Mucosa of descending colon (tissue), 3 donors: ENCODE data around the gene LRP6. TPM values are rescaled to one million over a fixed set of nuclear protein-coding genes. Genes with fewer than 3 reads are reported as not detected.

Source experiments
- ATAC-seq: fragments of 200-7000 bp; cut with Tn5 transposase; one replicate; pipeline ENCODE4 v1.9.1; 2020; ENCODE audit warnings: mild to moderate bottlenecking, moderate library complexity
- DNase-seq, 3 donors: peaks; one replicate each; pipeline ENCODE4 v3.0.0-alpha.2; 2020
- H3K36me3 ChIP-seq: fragments of 200-600 bp; one replicate; pipeline ENCODE4 v1.8.0; 2021; ENCODE audit warnings: low read depth, mild to moderate bottlenecking
- H3K4me1 ChIP-seq: fragments of 200-600 bp; one replicate; pipeline ENCODE4 v1.8.0; 2021; ENCODE audit warnings: low read depth, mild to moderate bottlenecking
- H3K4me3 ChIP-seq: fragments of 200-600 bp; one replicate; pipeline ENCODE4 v1.8.0; 2021; ENCODE audit warnings: mild to moderate bottlenecking
- H3K9me3 ChIP-seq: fragments of 200-600 bp; one replicate; pipeline ENCODE4 v1.8.0; 2021; ENCODE audit warnings: mild to moderate bottlenecking
- CTCF ChIP-seq: fragments of 200-600 bp; IDR thresholded peaks from one replicate; pipeline ENCODE4 v1.8.0; 2022; ENCODE audit warnings: antibody characterized with exemption, mild to moderate bottlenecking
- intact Hi-C, 2 donors: fragments of 100-400 bp; cut with DNase I in 1 of 2; cut with micrococcal nuclease in 1 of 2; formaldehyde crosslinking; loops; one replicate each; pipeline versions ENCODE4 v1.11.0 to v1.11.1; 2022; cut with DNase I, micrococcal nuclease
- total RNA-seq, 3 donors: library from RNA; stranded (reverse); fragmentation: NEBNext Ultra II Directional in 2 of 3; extraction: Animal tissue kit (Norgen Biotek cat#: 25700) in 2 of 3; gene quantifications; one replicate each; pipeline versions ENCODE4 v1.2.1 to v1.2.4, GENCODE V29; 2021 to 2023
- donor health status: DM: no; HTN: no; CAD: no; lungs with moderate emphysema.
- donor health status: DM: no; HTN: no; CAD: no.
- donor health status: DM: no; HTN: yes; CAD: no.

LRP6 gene
- total RNA-seq, 3 donors from 2014 or later, result 32.2 to 57.2 (median 37.2) TPM

- intact Hi-C loops, result no loop called here
- no peak for ATAC-seq
- TF ChIP-seq CTCF, result no peak
Observed at GRCh38 chr12:12297201-12297830, 30.5 kb upstream of the LRP6 start.

GRCh38 chr12:12294215-12295005 lies 27.6 kb upstream of the LRP6 start:
- Histone ChIP-seq H3K9me3 (no peaks in the 10 kb centered on the region), H3K4me1 (no peaks in the 10 kb centered on the region), H3K36me3 (no peaks in the 10 kb centered on the region), H3K4me3 (no peak overlapping the region)
- no peak for ATAC-seq
- no peak for DNase-seq
- intact Hi-C loops, result no loop called here
- TF ChIP-seq CTCF, result no peak

More at GRCh38 chr12:12297201-12297830, 30.5 kb upstream of the LRP6 start:
- Histone ChIP-seq H3K4me1 (no peaks in the 10 kb centered on the region), H3K9me3 (no peaks in the 10 kb centered on the region), H3K4me3 (no peak overlapping the region), H3K36me3 (no peaks in the 10 kb centered on the region)
- no peak for DNase-seq

- H3K36me3 ChIP-seq, result no peaks in the 10 kb centered on the region
- intact Hi-C loops, result no loop called here
- H3K4me1 ChIP-seq, result no peaks in the 10 kb centered on the region
- no peaks in the 10 kb centered on the region for H3K9me3 ChIP-seq
- H3K4me3 ChIP-seq, result no peak overlapping the region
- TF ChIP-seq CTCF, result no peak
- DNase-seq (no peak), ATAC-seq (no peak)
Observed at GRCh38 chr12:12290206-12290605, 23.4 kb upstream of the LRP6 start.

- Histone ChIP-seq H3K4me3 (no peak overlapping the region), H3K9me3 (no peaks in the 10 kb centered on the region), H3K36me3 (no peaks in the 10 kb centered on the region), H3K4me1 (no peaks in the 10 kb centered on the region)
- intact Hi-C loops, result no loop called here
- DNase-seq, result no peak
- no peak for ATAC-seq
- no peak for TF ChIP-seq CTCF
Observed at GRCh38 chr12:12286441-12286840, 19.6 kb upstream of the LRP6 start.

GRCh38 chr12:12282761-12283425 lies 16.0 kb upstream of the LRP6 start:
- DNase-seq (no peak), ATAC-seq (no peak)
- no peak overlapping the region for H3K4me3 ChIP-seq
- TF ChIP-seq CTCF, result no peak
- no peaks in the 10 kb centered on the region for H3K9me3 ChIP-seq
- H3K4me1 ChIP-seq, result no peaks in the 10 kb centered on the region
- intact Hi-C loops, result no loop called here
- no peaks in the 10 kb centered on the region for H3K36me3 ChIP-seq
